H1 (cell line): ENCODE measurements around the gene CELF5.

Experiments
- CBX8 ChIP-seq: fragments of 300-800, 300-1000 bp; sonication (generic); IDR thresholded peaks from 2 replicates; pipeline ENCODE4 v1.7.1; 2016; ENCODE audit warnings: low read depth, low read length, borderline replicate concordance
- CEBPB ChIP-seq: IDR thresholded peaks from 2 replicates; pipeline ENCODE4 v1.6.1; 2012; ENCODE audit warnings: low read depth, low read length
- CTCF ChIP-seq, 3 experiments: IDR thresholded peaks; 1 replicate in 2 of 3; 2 replicates in 1 of 3; pipeline versions ENCODE4 v1.5.1 to v1.6.1; 2011; ENCODE audit warnings: low read length in 3 of 3, mild to moderate bottlenecking in 3 of 3, inconsistent platforms in 2 of 3, low read depth in 1 of 3, moderate library complexity in 1 of 3; ENCODE audit not compliant: insufficient read depth in 1 of 3; ENCODE audit errors: control extremely low read depth in 1 of 3
- EGR1 ChIP-seq: IDR thresholded peaks from 2 replicates; pipeline ENCODE4 v1.6.1; 2011; ENCODE audit warnings: low read depth, low read length, borderline replicate concordance
- EP300 ChIP-seq, 2 experiments: IDR thresholded peaks; 1 replicate in 1 of 2; 2 replicates in 1 of 2; pipeline ENCODE4 v1.6.1; 2011 to 2012; ENCODE audit warnings: low read depth in 2 of 2, low read length in 2 of 2, mild to moderate bottlenecking in 2 of 2, borderline replicate concordance in 1 of 2, inconsistent platforms in 1 of 2, moderate library complexity in 1 of 2
- KDM1A ChIP-seq: fragments of 200-600, 300-600 bp; sonication (generic); IDR thresholded peaks from 2 replicates; pipeline ENCODE4 v1.7.1; 2016; ENCODE audit warnings: mild to moderate bottlenecking, low read length, borderline replicate concordance
- MAFK ChIP-seq: IDR thresholded peaks from 2 replicates; pipeline ENCODE4 v1.6.1; 2012; ENCODE audit warnings: low read depth, mild to moderate bottlenecking, improper control_type of control experiment, low read length
- POLR2A ChIP-seq, 2 experiments: IDR thresholded peaks; 1 replicate in 1 of 2; 2 replicates in 1 of 2; pipeline ENCODE4 v1.6.1; 2011; ENCODE audit warnings: low read depth in 2 of 2, low read length in 2 of 2, mild to moderate bottlenecking in 2 of 2; ENCODE audit errors: control extremely low read depth in 1 of 2
- POLR2AphosphoS5 ChIP-seq: IDR thresholded peaks from 2 replicates; pipeline ENCODE4 v1.6.1; 2011; ENCODE audit warnings: low read depth, low read length
- RBBP5 ChIP-seq: IDR thresholded peaks from 2 replicates; pipeline ENCODE4 v1.7.1; 2012; ENCODE audit warnings: low read depth, mild to moderate bottlenecking, inconsistent platforms, low read length, moderate library complexity, borderline replicate concordance
- RFX5 ChIP-seq: IDR thresholded peaks from 2 replicates; pipeline ENCODE4 v1.6.1; 2011; ENCODE audit warnings: low read depth, low read length, improper control_type of control experiment, borderline replicate concordance
- SP4 ChIP-seq: IDR thresholded peaks from 2 replicates; pipeline ENCODE4 v1.6.1; 2012; ENCODE audit warnings: low read length, inconsistent platforms
- TEAD4 ChIP-seq: IDR thresholded peaks from 2 replicates; pipeline ENCODE4 v1.6.1; 2012; ENCODE audit warnings: low read depth, low read length, inconsistent platforms, mixed read lengths
- YY1 ChIP-seq: IDR thresholded peaks from 2 replicates; pipeline ENCODE4 v1.6.1; 2011; ENCODE audit warnings: low read depth, mild to moderate bottlenecking, low read length

- TF ChIP-seq EGR1 (no peak), EP300 (IDR thresholded peaks at IDR 0.05; ENCODE audit: borderline replicate concordance in 1 of 2, low read depth in 2 of 2, low read length in 2 of 2) (no peak), CTCF (IDR thresholded peaks at IDR 0.05; ENCODE audit: control extremely low read depth in 1 of 3, insufficient read depth in 1 of 3, low read depth in 1 of 3, low read length in 3 of 3) (no peak), RFX5 (no peak), MAFK (no peak), POLR2A (IDR thresholded peaks at IDR 0.05; ENCODE audit: control extremely low read depth in 1 of 2, low read depth in 2 of 2, low read length in 2 of 2) (no peak), POLR2AphosphoS5 (no peak), TEAD4 (no peak), CEBPB (no peak), CBX8 (no peak), YY1 (no peak), SP4 (no peak), KDM1A (no peak), RBBP5 (no peak)
Observed at GRCh38 chr19:3190921-3191805, 33.3 kb upstream of the CELF5 start.
